ENCODE data around the gene C14orf93.

DNA sequence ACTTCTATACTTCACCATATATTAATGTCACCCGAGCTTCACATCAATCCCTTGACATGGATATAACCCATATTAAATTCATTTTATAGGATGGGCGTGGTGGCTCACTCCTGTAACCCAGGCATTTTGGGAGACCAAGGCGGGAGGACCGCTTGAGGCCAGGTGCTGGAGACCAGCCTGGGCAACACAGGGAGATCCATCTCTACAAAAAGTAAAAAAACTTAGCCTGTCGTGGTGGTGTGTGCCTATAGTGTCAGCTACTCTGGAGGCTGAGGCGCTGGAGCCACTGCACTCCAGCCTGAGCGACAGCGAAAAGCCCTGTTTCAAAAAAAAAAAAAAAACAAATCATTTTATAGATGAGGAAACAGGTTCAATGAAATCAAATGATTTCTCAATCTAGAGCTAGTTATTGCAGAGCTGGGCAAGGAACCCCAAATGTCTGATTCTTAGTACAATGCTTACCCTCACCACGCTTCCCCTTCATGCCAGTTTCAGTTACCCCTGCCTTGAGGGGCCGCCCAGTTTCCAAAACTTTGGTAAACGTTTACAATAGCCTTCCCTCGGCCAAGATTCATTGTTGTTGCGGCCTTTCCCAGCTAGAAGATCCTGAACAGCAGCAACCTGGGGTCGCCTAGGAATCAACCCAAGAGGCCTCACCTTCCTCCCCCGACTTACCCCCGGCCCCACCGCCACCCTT lies 24.0 kb upstream of the C14orf93 start:
- TF ChIP-seq, protein P1, sequence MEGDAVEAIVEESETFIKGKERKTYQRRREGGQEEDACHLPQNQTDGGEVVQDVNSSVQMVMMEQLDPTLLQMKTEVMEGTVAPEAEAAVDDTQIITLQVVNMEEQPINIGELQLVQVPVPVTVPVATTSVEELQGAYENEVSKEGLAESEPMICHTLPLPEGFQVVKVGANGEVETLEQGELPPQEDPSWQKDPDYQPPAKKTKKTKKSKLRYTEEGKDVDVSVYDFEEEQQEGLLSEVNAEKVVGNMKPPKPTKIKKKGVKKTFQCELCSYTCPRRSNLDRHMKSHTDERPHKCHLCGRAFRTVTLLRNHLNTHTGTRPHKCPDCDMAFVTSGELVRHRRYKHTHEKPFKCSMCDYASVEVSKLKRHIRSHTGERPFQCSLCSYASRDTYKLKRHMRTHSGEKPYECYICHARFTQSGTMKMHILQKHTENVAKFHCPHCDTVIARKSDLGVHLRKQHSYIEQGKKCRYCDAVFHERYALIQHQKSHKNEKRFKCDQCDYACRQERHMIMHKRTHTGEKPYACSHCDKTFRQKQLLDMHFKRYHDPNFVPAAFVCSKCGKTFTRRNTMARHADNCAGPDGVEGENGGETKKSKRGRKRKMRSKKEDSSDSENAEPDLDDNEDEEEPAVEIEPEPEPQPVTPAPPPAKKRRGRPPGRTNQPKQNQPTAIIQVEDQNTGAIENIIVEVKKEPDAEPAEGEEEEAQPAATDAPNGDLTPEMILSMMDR (IDR thresholded peaks at IDR 0.05; ENCODE audit: low read length): no peak
- no peak for TF ChIP-seq EZH2 (IDR thresholded peaks at IDR 0.05; ENCODE audit: borderline replicate concordance, low read length)
